GM12872 (cell line): ENCODE measurements around the gene POLRMT.

Experiments used
- CTCF ChIP-seq: IDR thresholded peaks from 3 replicates; pipeline ENCODE4 v1.5.1; 2011; ENCODE audit warnings: low read depth, mild to moderate bottlenecking, low read length, moderate library complexity; ENCODE audit not compliant: insufficient read depth

POLRMT gene

DNA sequence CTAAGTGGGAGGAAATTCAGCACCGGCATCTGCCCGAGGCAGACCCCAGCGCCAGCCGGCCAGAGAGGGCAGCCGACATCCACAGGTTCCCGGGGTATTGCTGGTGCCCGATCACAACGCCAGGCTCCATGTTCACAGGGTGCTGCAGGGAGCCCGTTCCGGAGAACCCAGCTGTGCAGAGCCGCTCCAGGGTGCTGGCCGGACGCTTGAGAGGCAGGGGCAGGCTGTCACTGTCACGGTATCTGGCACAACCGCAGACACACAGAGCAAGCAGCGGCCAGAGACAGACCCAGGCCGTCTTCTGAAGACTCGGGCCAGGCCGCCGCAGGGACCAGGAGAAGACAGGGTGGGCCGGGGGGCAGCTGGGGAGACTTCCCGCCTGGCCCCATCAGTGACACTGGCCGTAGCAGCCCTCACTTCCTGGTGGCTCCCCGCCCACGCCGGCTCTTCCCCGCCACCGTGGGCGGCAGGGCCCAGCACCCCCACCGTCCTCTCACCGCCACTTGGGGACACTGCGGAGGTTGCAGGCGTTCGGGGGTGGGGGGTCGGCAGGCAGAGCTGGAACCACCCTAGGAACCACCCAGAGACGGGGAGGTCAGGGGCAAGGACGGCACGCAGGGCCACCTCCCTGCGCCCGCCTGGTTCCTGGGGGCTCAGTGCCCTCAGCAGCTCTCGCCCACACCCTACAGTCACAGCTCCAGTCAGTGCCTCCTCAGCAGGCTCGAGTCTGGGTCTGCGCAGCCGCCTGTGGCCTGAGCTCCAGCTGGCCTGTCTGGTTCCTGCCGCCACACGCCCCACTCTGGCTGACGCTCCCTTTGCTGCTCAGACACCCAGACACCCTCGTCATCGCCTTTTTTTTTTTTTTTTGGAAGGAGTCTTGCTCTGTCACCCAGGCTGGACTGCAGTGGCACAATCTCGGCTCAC, 25.8 kb upstream of the POLRMT start:
- TF ChIP-seq CTCF, result no peak

DNA sequence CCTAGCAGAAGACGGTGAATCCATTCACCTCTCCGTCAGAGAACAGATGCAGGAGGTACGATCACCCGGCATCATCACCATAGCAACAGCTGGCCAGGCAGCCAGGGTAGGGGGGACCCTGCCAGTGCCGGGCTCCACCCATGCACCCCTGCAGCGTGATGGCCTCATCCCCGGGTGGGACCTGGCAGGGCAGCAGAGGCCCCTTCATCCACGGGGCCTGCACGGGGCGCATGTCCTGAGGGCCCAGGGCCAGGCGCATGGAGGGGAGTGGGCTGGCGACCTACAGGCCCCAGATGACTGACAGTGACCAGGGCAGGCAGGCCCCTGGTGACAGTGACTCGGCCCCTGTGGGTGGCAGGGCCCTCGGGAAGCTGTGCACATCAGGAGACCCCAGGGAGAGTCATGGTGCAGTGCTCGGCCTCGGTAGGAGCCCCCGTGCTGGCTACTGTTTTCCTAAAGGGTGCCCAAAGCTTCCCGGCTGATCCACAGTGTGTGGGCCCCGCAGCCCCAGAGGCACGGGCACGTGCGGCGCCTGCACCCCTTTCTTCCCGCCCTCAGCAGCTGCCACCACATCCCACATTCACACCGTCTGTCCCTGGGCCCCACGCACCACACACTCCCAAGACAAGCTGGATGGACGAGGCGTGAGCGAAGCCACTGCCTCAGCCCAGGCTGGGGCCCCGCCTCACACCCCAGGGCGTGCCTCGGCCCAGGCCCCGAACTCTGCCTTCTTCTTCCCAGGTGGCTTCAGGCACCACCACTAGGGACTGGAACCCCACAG, 24.9 kb upstream of the POLRMT start:
- no peak for TF ChIP-seq CTCF

DNA sequence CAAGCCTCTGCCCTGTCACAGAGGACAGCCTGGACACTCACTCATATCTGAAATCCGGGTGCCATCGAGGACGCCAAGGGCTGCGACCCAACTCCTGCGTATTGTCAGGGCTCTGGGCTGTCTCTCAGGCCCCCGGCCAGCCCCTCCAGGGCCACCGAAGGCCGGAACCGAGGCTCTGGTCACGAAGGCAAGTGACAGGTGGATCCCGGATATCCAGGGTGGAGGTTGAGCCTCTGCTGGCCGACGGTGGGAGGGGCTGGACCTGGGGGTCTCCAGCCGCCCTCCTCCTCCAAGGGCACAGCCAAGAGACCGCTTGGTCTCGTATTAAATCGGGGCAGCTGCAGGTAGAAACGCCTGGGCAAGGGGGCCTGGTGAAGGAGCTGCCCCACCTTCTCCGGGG, 24.3 kb upstream of the POLRMT start:
- no peak for TF ChIP-seq CTCF

DNA sequence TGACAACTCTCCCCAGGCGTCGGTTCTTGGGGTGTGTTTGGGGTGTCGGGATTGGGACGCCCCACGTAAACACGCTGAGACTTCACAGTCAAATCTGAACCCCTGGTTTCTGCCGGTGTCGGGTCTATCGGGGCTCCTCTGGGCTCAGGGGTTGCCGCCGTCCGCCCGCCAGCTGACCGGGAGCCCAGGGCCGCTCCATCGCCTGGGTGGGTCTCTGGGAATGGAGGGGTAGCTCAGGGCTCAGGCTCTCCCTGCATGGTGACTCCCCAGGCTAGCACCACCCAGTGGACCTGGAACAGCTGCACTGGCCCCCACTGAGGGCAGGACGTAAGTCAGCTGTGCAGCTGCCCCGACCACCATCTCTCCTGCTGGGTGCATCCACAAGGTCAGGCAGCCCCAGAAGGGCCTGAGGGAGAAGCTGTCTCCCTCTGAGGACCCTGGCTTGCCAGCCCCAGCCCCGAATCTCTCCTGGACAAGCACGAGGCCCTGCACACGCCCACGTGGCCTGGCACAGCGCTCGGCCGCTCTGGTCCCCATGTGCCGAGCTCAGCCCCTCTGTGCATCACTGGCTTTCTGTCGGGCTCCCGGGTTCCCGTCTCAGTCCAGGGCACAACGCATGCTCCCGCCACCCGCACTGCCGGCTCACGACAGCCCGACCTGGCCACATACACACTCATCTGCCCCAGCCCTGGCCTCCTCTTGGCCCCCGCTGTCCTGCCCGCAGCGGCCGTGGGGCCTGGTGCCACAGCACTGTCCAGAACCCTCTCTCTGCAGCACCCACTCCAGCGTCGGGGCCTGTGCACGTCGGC, 23.6 kb upstream of the POLRMT start:
- no peak for TF ChIP-seq CTCF

DNA sequence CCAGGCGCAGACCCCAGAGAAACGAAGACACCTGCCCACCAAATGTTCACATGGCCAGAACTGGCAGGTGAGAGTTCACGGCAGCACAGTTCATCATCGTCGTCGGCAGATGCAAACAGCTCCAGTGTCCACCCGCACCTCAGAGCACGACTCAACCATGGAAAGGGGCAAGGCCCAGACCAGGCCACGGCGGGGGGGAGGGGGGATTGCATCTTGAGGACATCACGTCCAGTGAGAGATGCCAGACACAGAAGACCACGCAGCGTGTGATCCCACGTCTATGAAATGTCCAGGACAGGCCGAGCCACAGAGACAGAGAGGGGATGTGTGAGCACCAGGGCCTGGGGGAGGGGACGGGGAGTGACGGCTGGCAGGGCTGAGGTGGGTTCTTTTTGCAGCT, 22.4 kb upstream of the POLRMT start:
- no peak for TF ChIP-seq CTCF

DNA sequence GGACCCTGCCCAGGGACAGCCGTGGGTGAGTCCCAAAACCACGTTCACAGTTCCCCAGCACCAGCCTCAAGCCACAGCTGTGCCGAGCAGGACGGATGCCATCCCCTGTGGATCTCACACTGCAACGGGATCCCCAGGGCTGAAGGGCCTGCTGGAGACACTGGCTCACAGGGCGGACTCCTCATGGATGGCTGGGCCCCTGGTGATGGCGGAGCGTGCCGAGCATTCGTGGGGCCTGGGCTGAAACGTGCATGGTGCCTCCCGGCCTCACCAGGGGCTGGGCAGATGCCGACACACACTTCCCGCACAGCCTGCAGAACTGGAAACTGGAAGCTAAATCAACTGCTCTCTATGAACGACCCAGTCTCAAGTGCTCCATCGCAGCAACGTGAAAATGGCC, 20.1 kb upstream of the POLRMT start:
- TF ChIP-seq CTCF, result no peak
